IMR-90 (cell line): ENCODE results near the gene FHAD1. TPM values are rescaled to one million over a fixed set of nuclear protein-coding genes. Genes with fewer than 3 reads are reported as not detected.

Experiments used
- ATAC-seq: fragments of 200-7000 bp; cut with Tn5 transposase; 2 replicates; pipeline ENCODE4 v1.9.1; 2020; ENCODE audit warnings: low read depth, mild to moderate bottlenecking, moderate library complexity
- BruUV-seq: library from RNA; stranded (reverse); fragments of 400-500 nt; replicated peaks from 2 replicates; lab custom pipeline; 2021; lab: Mats Ljungman, UMichigan
- CTCF ChIA-PET: fragments of 300-600 bp; formaldehyde crosslinking; extraction: SDS; loops from one replicate; lab custom pipeline; 2021; ENCODE audit warnings: antibody characterized with exemption; lab: Yijun Ruan, JAX
- POLR2A ChIA-PET: fragments of 300-600 bp; sonication (Branson Sonifier 250); formaldehyde crosslinking; loops from one replicate; lab custom pipeline; 2022; ENCODE audit warnings: antibody characterized with exemption; ENCODE audit not compliant: unreplicated experiment; lab: Charles Lee
- DNase-seq: peaks from one replicate; pipeline ENCODE4 v3.0.0; 2013
- H2AFZ ChIP-seq: replicated peaks from 2 replicates; pipeline ENCODE3; 2013; ENCODE audit warnings: low read length, mild to moderate bottlenecking; ENCODE audit not compliant: poor library complexity
- H2AK5ac ChIP-seq: 2 replicates; pipeline ENCODE4 v1.6.1; 2013; ENCODE audit warnings: low read depth, low read length, inconsistent platforms
- H2AK9ac ChIP-seq: replicated peaks from 2 replicates; pipeline ENCODE3; 2013; ENCODE audit warnings: mild to moderate bottlenecking, low read depth, low read length, moderate library complexity; ENCODE audit not compliant: poor library complexity
- H2BK120ac ChIP-seq: 2 replicates; pipeline ENCODE4 v1.6.1; 2013; ENCODE audit warnings: low read depth, low read length, inconsistent platforms
- H2BK15ac ChIP-seq: 3 replicates; pipeline ENCODE4 v1.6.1; 2013; ENCODE audit warnings: low read depth, low read length, inconsistent platforms
- H2BK20ac ChIP-seq: 2 replicates; pipeline ENCODE4 v1.6.1; 2013; ENCODE audit warnings: low read depth, mild to moderate bottlenecking, inconsistent platforms, low read length, moderate library complexity
- H2BK5ac ChIP-seq: 2 replicates; pipeline ENCODE4 v1.6.1; 2013; ENCODE audit warnings: mild to moderate bottlenecking, low read depth, low read length, inconsistent platforms; ENCODE audit not compliant: poor library complexity, severe bottlenecking
- H3K14ac ChIP-seq: replicated peaks from 2 replicates; pipeline ENCODE4 v1.6.1; 2013; ENCODE audit warnings: low read depth, low read length, inconsistent platforms
- H3K18ac ChIP-seq: 2 replicates; pipeline ENCODE4 v1.6.1; 2013; ENCODE audit warnings: low read depth, low read length, control low read depth
- H3K23ac ChIP-seq: 2 replicates; pipeline ENCODE4 v1.6.1; 2013; ENCODE audit warnings: low read depth, low read length, inconsistent platforms
- H3K27ac ChIP-seq: 2 replicates; pipeline ENCODE4 v1.5.1; 2013; ENCODE audit warnings: mild to moderate bottlenecking, control low read depth, low read length; ENCODE audit not compliant: insufficient read depth
- H3K27me3 ChIP-seq: 2 replicates; pipeline ENCODE4 v1.6.1; 2013; ENCODE audit warnings: low read length; ENCODE audit not compliant: control insufficient read depth, insufficient read depth
- H3K36me3 ChIP-seq: 2 replicates; pipeline ENCODE4 v1.6.1; 2013; ENCODE audit warnings: low read length, mixed read lengths; ENCODE audit not compliant: control insufficient read depth, insufficient read depth
- H3K4ac ChIP-seq: 2 replicates; pipeline ENCODE4 v1.6.1; 2013; ENCODE audit warnings: low read depth, low read length, inconsistent platforms
- H3K4me1 ChIP-seq: 2 replicates; pipeline ENCODE4 v1.6.1; 2013; ENCODE audit warnings: low read length, mixed read lengths; ENCODE audit not compliant: control insufficient read depth, insufficient read depth
- H3K4me2 ChIP-seq: 2 replicates; pipeline ENCODE4 v1.6.1; 2013; ENCODE audit warnings: low read depth, mild to moderate bottlenecking, control low read depth, low read length, moderate library complexity
- H3K4me3 ChIP-seq: 2 replicates; pipeline ENCODE4 v1.5.1; 2013; ENCODE audit warnings: low read depth, mild to moderate bottlenecking, control low read depth, low read length, moderate library complexity; ENCODE audit not compliant: insufficient read depth
- H3K56ac ChIP-seq: 2 replicates; pipeline ENCODE4 v1.6.1; 2013; ENCODE audit warnings: low read length, inconsistent platforms; ENCODE audit not compliant: insufficient read depth; ENCODE audit errors: extremely low read depth
- H3K79me1 ChIP-seq, 2 experiments: 2 replicates each; pipeline ENCODE4 v1.6.1; 2013; ENCODE audit warnings: low read length in 2 of 2, inconsistent platforms in 1 of 2, low read depth in 1 of 2
- H3K9ac ChIP-seq: 2 replicates; pipeline ENCODE4 v1.6.1; 2013; ENCODE audit warnings: low read depth, low read length, control low read depth
- H3K9me1 ChIP-seq: 2 replicates; pipeline ENCODE4 v1.6.1; 2013; ENCODE audit warnings: low read length, inconsistent platforms; ENCODE audit not compliant: insufficient read depth
- H3K9me3 ChIP-seq: 2 replicates; pipeline ENCODE4 v1.6.1; 2013; ENCODE audit warnings: low read length; ENCODE audit not compliant: control insufficient read depth, insufficient read depth
- H4K20me1 ChIP-seq: 2 replicates; pipeline ENCODE4 v1.6.1; 2013; ENCODE audit warnings: low read length, inconsistent platforms; ENCODE audit not compliant: insufficient read depth
- H4K5ac ChIP-seq: 2 replicates; pipeline ENCODE4 v1.6.1; 2013; ENCODE audit warnings: mild to moderate bottlenecking, low read depth, low read length, control low read depth
- H4K8ac ChIP-seq, 2 experiments: 2 replicates each; pipeline ENCODE4 v1.6.1; 2013; ENCODE audit warnings: low read depth in 2 of 2, low read length in 2 of 2, control low read depth in 1 of 2, inconsistent platforms in 1 of 2
- H4K91ac ChIP-seq: 2 replicates; pipeline ENCODE4 v1.6.1; 2013; ENCODE audit warnings: low read depth, low read length, inconsistent platforms; ENCODE audit not compliant: insufficient read depth
- BHLHE40 ChIP-seq: fragments of 150-350 bp; IDR thresholded peaks from 2 replicates; pipeline ENCODE4 v1.6.1; 2016; ENCODE audit warnings: mild to moderate bottlenecking, low read depth, low read length
- CHD1 ChIP-seq: IDR thresholded peaks from 2 replicates; pipeline ENCODE4 v1.6.1; 2012; ENCODE audit warnings: low read depth, low read length, improper control_type of control experiment
- FOS ChIP-seq: fragments of 150-350 bp; IDR thresholded peaks from 2 replicates; pipeline ENCODE4 v1.6.1; 2016; ENCODE audit warnings: low read depth, low read length
- MXI1 ChIP-seq: IDR thresholded peaks from 2 replicates; pipeline ENCODE4 v1.6.1; 2012; ENCODE audit warnings: low read depth, mild to moderate bottlenecking, low read length, moderate library complexity, borderline replicate concordance
- POLR2A ChIP-seq: IDR thresholded peaks from 2 replicates; pipeline ENCODE4 v1.6.1; 2012; ENCODE audit warnings: mild to moderate bottlenecking, low read depth, low read length
- RAD21 ChIP-seq: IDR thresholded peaks from 2 replicates; pipeline ENCODE4 v1.6.1; 2012; ENCODE audit warnings: low read length, improper control_type of control experiment
- RCOR1 ChIP-seq: IDR thresholded peaks from 2 replicates; pipeline ENCODE4 v1.6.1; 2012; ENCODE audit warnings: mild to moderate bottlenecking, low read length, improper control_type of control experiment; ENCODE audit not compliant: insufficient replicate concordance
- RFX5 ChIP-seq: IDR thresholded peaks from 2 replicates; pipeline ENCODE4 v1.8.0; 2012; ENCODE audit warnings: low read depth, mild to moderate bottlenecking, low read length, moderate library complexity
- SMC3 ChIP-seq: fragments of 150-350 bp; IDR thresholded peaks from 2 replicates; pipeline ENCODE4 v1.6.1; 2016; ENCODE audit warnings: low read depth, mild to moderate bottlenecking, antibody characterized with exemption, low read length, moderate library complexity
- WGBS, 2 experiments: methylation state at CpG; one replicate each; pipeline versions ENCODE4 v1.1.5 to v1.1.7; 2013; ENCODE audit warnings: missing lambda C conversion rate in 2 of 2; ENCODE audit not compliant: insufficient read length in 1 of 2; ENCODE audit errors: extremely low coverage in 2 of 2; 5-methylcytosine and 5-hydroxymethylcytosine counted together
- dilution Hi-C: fragments of 300-500 bp; cut with HindIII; formaldehyde crosslinking; loops from one replicate; pipeline ENCODE4 v1.14.3; 2018; ENCODE audit warnings: low sequenced_read_pairs; ENCODE audit not compliant: unreplicated experiment
- in situ Hi-C: fragments of 300-500 bp; cut with MboI; formaldehyde crosslinking; loops from 3 replicates; pipeline ENCODE4 v1.14.3; 2019; ENCODE audit warnings: low sequenced_read_pairs, inconsistent platforms, mixed read lengths
- intact Hi-C: fragments of 100-400 bp; cut with micrococcal nuclease; formaldehyde crosslinking; loops from 2 replicates; pipeline ENCODE4 v1.10.0; 2022
- polyA plus RNA-seq, 3 experiments: library from polyadenylated mRNA; depleted of rRNA; stranded (reverse); fragments of >200 nt; gene quantifications; 2 replicates each; pipeline ENCODE4 v1.2.3, GENCODE V29; 2012; ENCODE audit warnings: low replicate concordance in 1 of 3
- total RNA-seq: library from RNA; depleted of rRNA; stranded (reverse); fragments of >200 nt; gene quantifications from 2 replicates; pipeline ENCODE4 v1.2.3, GENCODE V29; 2012
- TF ChIP-seq, protein P1 (sequence below): fragments of 150-350 bp; IDR thresholded peaks from 2 replicates; pipeline ENCODE4 v1.6.1; 2017; ENCODE audit warnings: mild to moderate bottlenecking, antibody characterized with exemption, low read length, low read depth
- TF ChIP-seq, protein P2 (sequence below): fragments of 150-350 bp; IDR thresholded peaks from 2 replicates; pipeline ENCODE4 v1.6.1; 2016; ENCODE audit warnings: low read depth, mild to moderate bottlenecking, low read length, moderate library complexity, borderline replicate concordance
- TF ChIP-seq, protein P3 (sequence below): conservative IDR thresholded peaks from 2 replicates; pipeline ENCODE4 v1.5.1; 2012; ENCODE audit warnings: mild to moderate bottlenecking, low read depth, low read length, improper control_type of control experiment

Gene FHAD1
- total and polyA plus RNA-seq, 2 of the 4 experiments (the other 2 are of a cell fraction): not detected

DNA sequence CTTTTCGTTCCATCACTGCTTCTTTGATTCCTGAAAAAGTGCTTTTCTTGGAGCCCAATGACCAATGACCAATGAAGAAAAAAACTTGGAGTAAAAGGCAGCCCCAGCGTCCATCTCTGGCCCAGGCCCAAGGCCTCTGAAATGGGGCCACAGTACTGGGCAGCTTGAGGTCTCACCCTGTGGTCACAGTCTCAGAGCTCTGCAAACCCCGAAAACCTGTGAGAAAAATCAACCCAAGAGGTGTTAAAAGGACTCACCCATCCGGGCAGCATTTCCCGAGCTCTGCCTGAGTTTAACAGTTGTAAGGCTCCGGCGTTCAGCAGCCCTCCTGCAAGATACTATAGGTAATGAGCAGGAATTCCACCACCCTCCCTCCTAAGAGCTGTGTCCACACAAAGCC, 160.6 kb downstream of the FHAD1 start:
- intact Hi-C loops: no loop called here
- dilution Hi-C loops: no loop called here
- H2AK5ac ChIP-seq: no peak overlapping the region; the same call in 1 of the 2 replicates
- DNase-seq (no peak), ATAC-seq (no peak)
- POLR2A ChIA-PET: no interaction called here
- no peak overlapping the region for H2AFZ ChIP-seq
- H4K5ac ChIP-seq: no peak overlapping the region
- no peak overlapping the region for H3K4ac ChIP-seq
- WGBS, 2 experiments: 0% methylated on average over 1 of the region's 7 CpGs; no CpG with 5 or more reads in 1 of the 2 experiments
- no peak overlapping the region for H4K8ac ChIP-seq
- H3K36me3 ChIP-seq: no peaks in the 10 kb centered on the region
- H2BK15ac ChIP-seq: no peak overlapping the region
- peaks cover 18% of the 10 kb centered on the region for H4K20me1 ChIP-seq
- peaks cover 25% of the 10 kb centered on the region for H3K4me1 ChIP-seq
- no peak for TF ChIP-seq FOS
- no peak for TF ChIP-seq CHD1
- TF ChIP-seq SMC3: no peak
- TF ChIP-seq POLR2A: no peak
- TF ChIP-seq, protein P1, sequence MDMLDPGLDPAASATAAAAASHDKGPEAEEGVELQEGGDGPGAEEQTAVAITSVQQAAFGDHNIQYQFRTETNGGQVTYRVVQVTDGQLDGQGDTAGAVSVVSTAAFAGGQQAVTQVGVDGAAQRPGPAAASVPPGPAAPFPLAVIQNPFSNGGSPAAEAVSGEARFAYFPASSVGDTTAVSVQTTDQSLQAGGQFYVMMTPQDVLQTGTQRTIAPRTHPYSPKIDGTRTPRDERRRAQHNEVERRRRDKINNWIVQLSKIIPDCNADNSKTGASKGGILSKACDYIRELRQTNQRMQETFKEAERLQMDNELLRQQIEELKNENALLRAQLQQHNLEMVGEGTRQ: no peak
- TF ChIP-seq RAD21: no peak
- TF ChIP-seq, protein P2, sequence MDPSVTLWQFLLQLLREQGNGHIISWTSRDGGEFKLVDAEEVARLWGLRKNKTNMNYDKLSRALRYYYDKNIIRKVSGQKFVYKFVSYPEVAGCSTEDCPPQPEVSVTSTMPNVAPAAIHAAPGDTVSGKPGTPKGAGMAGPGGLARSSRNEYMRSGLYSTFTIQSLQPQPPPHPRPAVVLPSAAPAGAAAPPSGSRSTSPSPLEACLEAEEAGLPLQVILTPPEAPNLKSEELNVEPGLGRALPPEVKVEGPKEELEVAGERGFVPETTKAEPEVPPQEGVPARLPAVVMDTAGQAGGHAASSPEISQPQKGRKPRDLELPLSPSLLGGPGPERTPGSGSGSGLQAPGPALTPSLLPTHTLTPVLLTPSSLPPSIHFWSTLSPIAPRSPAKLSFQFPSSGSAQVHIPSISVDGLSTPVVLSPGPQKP: no peak
- TF ChIP-seq BHLHE40: no peak
- TF ChIP-seq RFX5: no peak
- TF ChIP-seq, protein P3, sequence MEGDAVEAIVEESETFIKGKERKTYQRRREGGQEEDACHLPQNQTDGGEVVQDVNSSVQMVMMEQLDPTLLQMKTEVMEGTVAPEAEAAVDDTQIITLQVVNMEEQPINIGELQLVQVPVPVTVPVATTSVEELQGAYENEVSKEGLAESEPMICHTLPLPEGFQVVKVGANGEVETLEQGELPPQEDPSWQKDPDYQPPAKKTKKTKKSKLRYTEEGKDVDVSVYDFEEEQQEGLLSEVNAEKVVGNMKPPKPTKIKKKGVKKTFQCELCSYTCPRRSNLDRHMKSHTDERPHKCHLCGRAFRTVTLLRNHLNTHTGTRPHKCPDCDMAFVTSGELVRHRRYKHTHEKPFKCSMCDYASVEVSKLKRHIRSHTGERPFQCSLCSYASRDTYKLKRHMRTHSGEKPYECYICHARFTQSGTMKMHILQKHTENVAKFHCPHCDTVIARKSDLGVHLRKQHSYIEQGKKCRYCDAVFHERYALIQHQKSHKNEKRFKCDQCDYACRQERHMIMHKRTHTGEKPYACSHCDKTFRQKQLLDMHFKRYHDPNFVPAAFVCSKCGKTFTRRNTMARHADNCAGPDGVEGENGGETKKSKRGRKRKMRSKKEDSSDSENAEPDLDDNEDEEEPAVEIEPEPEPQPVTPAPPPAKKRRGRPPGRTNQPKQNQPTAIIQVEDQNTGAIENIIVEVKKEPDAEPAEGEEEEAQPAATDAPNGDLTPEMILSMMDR: no peak
- no peak for TF ChIP-seq MXI1
- no peak for TF ChIP-seq RCOR1
- H3K4me3 ChIP-seq: no peak overlapping the region
- H3K56ac ChIP-seq: no peak overlapping the region
- H3K79me1 ChIP-seq: peaks cover 6 to 23% of the 10 kb centered on the region in 2 experiments; a peak in 3 of 4 replicates
- in situ Hi-C loops: no loop called here
- H3K18ac ChIP-seq: no peak overlapping the region
- no TSS peak for BruUV-seq
- peak overlapping the region; percentile 16 for H2AK9ac ChIP-seq
- no peak overlapping the region for H3K27ac ChIP-seq
- CTCF ChIA-PET: no interaction called here
- no peak overlapping the region for H3K14ac ChIP-seq
- H3K4me2 ChIP-seq: peak overlapping the region; percentile 20
- H3K9ac ChIP-seq: no peak overlapping the region
- no peaks in the 10 kb centered on the region for H3K27me3 ChIP-seq
- H4K91ac ChIP-seq: no peak overlapping the region
- no peak overlapping the region for H3K23ac ChIP-seq
- no peak overlapping the region for H2BK20ac ChIP-seq
- peaks cover 9% of the 10 kb centered on the region; the same call in 1 of the 2 replicates for H3K9me1 ChIP-seq
- no peak overlapping the region for H2BK5ac ChIP-seq
- H3K9me3 ChIP-seq: no peaks in the 10 kb centered on the region
- H2BK120ac ChIP-seq: no peak overlapping the region
